ENCODE data around the gene SFPQ.

GRCh38 chr1:35226546-35226945 lies 33.6 kb upstream of the SFPQ start:
- TF ChIP-seq EZH2 (IDR thresholded peaks at IDR 0.05; ENCODE audit: low read depth) = no peak
- TF ChIP-seq CTCF (conservative IDR thresholded peaks at IDR 0.05) = no peak
